SIG-M5 treated with dmso at 0.1 percent for 504 hours (cell line): ENCODE results near the gene HSFX2.
A peak's percentile ranks its signal among the peaks of the same experiment; 100 is the strongest.
"Not testable (repeated sequence)": the region's sequence is repeated elsewhere in the genome, so short reads cannot be mapped to it uniquely, and the experiment has no call there.

Experiments
- DNase-seq: peaks from one replicate; lab custom pipeline; 2025; ENCODE audit not compliant: unreplicated experiment; lab: John Stamatoyannopoulos, UW

HSFX2 gene, protein sequence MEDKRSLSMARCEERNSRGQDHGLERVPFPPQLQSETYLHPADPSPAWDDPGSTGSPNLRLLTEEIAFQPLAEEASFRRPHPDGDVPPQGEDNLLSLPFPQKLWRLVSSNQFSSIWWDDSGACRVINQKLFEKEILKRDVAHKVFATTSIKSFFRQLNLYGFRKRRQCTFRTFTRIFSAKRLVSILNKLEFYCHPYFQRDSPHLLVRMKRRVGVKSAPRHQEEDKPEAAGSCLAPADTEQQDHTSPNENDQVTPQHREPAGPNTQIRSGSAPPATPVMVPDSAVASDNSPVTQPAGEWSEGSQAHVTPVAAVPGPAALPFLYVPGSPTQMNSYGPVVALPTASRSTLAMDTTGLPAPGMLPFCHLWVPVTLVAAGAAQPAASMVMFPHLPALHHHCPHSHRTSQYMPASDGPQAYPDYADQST

DNA sequence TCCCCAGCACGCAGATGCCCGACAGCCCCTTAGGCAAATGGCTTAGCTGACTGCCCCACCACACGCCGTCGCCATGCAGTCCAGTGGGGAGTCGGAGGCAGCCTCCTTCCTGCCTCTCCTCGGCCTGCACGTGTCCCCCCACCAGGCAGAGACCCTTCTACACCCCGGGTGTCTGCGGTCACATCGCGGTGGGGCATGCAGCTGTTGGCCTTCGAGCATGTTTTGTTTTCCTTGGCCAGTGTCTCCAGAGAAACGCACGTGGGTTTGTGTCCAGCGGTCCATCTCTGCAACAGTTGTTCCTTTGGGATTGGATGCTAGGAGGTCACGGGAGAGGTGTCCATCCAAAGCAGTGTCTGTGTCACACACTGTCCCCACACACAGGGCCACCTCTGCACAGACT, at the start of gene HSFX2:
TSS of gene HSFX2 (minus strand) at position 101 of the 400 bp plus-strand sequence. CDS start 614 bp downstream, outside the sequence.
- not testable (repeated sequence) for DNase-seq

DNA sequence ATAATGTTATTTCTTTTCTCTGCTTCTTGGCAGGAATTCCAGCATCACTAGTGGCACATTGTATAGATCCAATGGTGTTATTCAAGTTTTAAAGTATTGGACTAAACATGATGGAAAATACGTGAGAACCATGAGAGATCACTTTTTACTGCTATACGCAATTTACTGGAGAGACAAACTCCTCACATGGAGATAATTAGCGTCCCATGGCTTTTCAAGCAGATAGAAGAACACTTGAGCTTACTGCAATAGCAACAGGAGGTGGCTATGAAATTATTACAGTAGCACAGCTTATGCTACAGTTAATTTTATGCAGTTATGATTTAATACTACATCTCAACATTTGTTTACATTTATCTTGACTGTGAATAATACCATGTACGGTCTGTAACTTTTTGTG, 48.4 kb upstream of the HSFX2 start:
- no peak for DNase-seq

DNA sequence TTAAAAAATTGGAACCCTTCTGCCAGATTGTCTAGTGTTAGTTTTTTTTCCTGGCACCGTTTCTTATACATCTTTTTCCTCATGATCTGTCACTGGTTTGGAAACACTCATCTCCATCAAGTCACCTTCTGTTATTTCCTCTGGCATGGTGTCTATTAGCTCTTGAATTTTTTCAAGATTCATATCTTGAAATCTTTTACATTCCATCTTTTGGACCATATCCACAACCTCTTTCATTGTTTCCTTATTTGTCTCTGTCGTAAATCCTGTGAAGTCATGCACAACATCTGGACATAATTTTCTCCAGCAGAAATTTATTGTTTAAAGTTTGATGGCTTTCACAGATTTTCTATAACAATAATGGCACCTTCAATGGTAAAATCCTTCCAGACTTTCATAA, 46.7 kb upstream of the HSFX2 start:
- no peak for DNase-seq

DNA sequence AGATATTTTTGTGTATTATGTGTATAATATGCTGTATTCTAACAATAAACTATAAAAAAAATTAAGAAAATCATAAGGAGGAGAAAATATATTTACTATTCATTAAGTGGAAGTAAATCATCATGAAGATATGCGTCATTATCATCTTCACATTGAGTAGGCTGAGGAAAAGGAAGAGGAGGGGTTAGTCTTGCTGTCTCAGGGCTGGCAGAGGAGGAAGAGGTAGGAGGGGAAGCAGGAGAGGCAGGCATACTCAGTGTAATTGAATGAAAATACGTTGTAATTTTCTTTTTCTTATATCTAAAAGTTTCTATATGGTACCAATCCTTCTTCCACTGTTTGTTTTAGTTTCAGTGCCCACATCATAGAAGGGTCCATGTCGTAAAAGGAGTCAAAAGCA, 46.3 kb upstream of the HSFX2 start:
- no peak for DNase-seq

DNA sequence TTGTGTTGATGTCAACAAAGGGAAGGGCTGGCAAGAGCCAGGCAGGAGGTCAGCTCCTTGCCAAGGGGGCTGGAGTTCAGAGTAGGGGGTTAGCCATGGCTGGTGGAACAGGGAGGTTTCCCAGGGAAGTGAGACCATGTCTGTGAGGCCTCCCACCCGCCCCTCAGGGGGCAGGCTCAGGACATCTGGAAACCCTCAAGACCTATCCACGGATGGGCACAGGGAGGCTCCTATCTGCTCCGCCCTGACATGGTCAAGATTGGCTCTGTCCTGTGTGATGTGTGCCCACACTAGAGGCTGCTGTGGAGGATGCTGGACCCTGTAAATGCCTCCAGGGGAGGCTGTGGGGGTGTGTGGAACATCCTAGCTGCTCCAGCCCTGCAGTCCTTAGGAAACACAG, 44.5 kb upstream of the HSFX2 start:
- no peak for DNase-seq

DNA sequence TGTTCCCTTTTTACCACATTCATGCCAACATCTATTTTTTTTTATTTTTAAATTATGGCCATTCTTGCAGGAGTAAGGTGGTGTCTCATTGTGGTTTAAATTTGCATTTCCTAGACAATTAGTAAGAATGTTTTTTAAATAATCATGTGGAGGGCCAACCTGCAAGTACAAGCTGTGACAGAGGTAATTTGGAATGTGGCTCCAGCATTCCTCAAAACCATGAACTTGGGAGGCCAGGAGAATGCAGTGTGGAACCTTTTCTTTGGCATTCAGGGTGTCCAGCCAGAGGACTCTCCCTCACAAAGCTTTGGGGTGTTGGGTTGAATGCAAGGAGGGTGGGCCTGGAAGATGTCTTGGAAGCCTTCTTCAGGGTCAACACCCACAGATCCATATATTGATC, 43.7 kb upstream of the HSFX2 start:
- DNase-seq: no peak

DNA sequence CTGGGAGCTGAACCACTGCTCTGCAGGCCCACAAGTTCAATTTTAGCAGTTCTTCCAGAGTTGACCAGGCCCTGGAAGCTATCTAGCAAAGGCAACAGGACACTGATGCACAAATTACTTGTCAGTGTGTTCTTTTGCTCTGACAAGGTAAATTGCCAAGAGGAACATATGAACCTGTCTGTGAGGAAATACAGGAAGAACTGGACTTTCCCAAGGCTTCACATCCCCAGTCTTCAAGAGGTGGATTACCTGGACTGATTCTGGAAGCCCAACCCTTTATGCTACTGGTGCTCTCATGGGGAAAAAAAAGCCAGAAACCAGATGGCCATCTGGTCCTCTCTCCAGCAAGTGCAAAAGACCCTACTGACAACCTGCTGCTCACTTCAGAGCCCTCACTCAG, 38.4 kb upstream of the HSFX2 start:
- no peak for DNase-seq

DNA sequence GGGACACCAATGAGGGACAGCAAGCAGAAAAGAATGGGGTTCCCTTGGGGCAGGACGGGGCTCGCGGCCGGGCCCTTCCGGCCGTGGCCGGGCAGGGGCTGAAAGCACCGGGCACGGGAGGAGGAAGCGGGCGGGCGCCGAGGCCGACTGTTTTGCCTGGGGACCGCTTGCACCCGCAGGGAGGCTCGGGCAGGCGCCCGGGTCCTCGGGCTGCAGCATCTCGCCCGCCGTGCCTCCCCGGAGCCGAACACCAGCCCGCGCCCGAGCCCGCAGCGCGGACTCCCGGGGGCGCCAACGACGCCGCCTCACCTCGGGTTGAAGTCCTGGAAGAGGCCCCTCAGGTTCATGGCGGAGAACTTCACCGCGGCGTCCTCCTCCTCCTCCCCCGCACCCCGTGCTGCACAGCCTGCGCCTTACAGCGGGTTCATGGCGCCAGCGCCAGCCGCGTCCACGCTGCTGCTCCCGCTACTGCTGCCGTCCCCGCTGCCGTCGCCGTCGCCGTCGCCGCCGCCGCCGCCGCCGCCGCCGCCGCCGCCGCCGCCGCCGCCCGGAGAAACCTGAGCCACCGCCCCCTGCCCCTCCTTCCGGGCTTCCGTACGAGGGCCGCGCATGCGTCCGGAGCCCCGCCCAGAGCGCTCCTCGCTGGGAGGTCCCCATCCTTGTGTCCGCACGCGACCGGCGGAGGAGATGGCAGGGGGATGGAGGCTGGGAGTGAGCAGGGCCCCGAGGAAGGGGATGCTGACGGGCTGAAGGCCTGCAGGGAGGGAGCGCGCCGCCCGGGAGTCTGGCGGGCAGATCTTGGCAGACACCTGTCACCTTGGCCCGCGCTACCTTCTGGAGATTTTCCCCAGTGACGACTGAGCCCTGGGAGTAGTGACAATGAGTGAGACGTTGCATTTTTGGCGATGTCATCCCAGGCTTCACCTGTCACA, 36.4 kb upstream of the HSFX2 start, which contains the start of gene TMEM185A:
TSS of gene TMEM185A (minus strand) at position 559 of the 932 bp plus-strand sequence. CDS start at position 347, 212 bp downstream.
- DNase-seq: peak; percentile 39

DNA sequence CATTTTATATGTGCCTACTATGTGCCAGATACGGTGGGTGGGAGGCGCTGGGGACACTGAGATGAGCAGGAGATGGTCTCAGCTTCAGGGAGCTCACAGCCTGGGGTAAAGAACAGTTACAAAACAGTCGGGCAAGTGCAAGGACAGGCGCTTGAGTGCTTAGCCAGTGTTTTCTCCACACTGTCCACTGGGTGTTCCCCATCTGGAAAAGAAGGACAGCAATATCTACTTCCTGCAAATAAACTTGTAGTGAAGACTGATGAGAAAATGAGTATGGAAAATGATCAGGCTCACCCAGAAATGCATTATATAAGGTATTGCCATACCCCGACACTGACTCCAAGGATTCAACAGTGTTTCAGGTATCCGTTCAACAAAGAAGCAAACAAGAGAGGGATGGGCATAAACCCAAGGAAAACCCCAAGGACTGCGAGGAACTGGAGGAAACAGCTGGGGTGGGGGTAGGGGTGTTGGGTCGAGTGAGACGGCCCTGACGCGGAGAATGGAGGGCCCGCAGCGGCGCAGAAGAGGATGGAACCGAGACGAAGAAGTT, 35.6 kb upstream of the HSFX2 start:
- no peak for DNase-seq

DNA sequence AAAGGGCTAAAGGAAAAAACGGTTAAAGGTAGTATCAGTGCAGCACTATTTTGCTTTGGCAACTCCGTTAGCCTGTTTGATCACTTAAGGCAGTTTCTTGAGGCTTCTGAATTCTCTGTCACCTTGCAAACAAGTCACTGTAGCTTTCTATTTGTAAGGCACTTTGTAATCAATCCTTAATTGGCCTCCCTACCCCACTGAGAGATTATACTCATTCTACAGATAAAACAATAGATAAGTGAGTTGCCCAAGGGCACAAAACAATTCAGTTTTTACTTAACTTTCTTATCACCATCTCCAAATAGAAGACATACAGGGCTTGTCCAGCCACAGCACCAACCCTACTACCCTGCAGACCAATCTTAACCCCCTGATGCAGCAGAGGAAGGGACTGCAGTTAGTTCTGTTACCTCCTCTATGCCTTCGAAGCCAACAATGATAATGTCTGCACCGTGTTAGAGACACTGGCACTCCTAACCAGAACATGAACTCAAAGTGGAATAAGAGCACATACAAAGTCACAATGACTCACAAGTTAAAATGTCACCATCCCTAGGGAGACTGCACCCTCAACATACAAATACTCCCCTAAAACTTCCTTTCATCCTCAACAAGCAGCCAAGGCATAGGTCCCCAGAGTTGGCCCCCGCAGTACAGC, 34.7 kb upstream of the HSFX2 start:
- DNase-seq: no peak

DNA sequence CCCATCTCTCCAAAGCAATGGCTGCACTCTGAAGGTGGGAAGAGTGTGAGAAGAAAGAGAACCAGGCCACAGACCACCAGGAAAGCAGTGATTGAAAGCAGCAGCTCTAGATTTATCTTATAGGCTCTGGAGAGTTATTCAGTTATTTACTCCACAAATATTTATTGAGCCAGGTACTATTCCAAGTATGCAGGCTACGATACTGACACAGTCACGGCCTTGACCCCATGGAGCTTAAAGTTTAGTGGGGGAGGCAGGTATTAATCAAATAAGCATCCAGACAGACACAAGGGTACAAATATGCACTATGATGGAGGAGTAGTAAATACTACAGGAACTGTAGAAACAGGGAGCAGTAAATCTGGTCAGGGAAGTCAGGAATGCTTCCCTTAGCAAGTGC, 33.7 kb upstream of the HSFX2 start:
- DNase-seq: no peak

DNA sequence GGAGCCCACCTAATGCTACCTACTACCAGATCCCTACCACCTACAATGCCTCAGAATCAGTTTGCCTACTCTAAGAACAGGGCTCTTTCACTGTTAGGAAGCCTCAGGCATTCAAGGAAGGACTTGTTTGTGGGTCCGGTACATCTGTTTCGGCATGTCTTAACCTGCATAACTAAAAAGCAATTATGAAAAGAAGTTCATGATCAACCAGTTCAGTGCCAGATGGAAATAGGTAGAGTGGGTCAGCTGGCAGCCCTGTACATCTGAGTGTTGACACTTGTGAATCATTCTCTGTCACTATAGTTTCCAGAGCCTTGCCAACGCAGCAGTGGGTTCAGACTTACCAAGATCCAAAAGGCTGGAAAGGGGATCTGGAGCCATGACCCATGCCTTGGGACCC, 33.2 kb upstream of the HSFX2 start:
- DNase-seq: no peak

DNA sequence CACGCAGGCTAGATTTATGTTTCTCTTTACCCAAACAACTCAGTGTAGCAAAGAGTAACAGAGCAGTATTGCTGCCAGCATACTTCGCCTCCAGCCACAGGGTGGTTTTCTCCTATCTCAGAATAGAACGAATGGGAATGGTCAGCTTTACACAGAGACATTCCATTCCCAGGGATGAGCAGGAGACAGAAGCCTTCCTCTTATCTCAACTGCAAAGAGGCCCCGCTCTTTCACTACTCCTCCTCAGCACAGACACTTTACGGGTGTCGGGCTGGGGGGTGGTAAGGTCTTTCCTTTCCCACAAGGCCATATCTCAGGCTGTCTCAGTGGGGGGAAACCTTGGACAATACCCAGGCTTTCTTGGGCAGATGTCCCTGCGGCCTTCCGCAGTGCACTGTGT, 31.7 kb upstream of the HSFX2 start:
- not testable (repeated sequence) for DNase-seq

DNA sequence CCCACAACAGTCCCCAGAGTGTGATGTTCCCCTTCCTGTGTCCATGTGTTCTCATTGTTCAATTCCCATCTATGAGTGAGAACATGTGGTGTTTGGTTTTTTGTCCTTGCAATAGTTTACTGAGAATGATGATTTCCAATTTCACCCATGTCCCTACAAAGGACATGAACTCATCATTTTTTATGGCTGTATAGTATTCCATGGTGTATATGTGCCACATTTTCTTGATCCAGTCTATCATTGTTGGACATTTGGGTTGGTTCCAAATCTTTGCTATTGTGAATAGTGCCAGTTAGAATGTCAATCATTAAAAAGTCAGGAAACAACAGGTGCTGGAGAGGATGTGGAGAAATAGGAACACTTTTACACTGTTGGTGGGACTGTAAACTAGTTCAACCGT, 24.5 kb upstream of the HSFX2 start:
- not testable (repeated sequence) for DNase-seq

DNA sequence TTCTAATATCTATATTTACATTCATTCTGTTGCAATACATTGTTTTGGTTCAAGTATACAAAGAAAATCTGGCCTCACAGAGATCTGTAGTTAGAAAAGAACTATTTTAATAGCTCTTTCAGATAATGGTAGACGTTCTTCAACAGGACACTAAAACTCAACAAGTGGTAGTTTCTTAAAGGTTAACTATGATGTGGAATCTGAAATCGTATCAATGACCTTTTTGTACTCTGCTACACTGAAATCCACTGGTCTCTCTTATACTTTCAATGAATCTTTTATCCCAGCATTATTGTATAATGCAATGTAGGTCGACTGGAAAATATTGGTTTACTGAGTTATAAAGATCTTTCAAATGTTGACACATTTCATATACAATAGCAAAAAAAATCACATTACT, 23.8 kb upstream of the HSFX2 start:
- DNase-seq: no peak

DNA sequence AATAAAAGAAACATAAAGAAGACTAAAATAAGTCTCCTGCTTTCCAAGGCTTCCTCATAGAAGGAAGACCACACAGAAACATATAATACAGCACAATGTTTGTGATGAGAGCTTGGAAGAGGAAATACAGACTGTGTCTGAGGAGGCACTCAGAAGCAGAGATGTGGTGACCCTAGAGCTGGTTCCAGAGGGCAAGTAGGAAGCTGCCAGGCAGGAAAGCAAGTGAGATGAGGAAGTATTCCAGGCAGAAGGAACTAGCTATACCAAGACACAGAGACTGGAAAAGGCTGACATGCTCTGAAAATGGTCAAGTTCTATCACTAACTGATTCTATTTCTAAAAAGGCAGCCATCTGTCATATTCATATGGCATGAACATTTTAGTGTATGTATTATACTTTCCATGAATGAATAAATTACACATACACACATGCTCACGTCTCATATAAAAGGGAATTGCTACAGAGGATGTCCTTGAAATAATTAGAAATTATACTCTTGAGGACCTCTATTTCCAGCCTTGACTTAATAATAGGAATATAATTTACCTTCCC, 16.6 kb upstream of the HSFX2 start:
- no peak for DNase-seq

DNA sequence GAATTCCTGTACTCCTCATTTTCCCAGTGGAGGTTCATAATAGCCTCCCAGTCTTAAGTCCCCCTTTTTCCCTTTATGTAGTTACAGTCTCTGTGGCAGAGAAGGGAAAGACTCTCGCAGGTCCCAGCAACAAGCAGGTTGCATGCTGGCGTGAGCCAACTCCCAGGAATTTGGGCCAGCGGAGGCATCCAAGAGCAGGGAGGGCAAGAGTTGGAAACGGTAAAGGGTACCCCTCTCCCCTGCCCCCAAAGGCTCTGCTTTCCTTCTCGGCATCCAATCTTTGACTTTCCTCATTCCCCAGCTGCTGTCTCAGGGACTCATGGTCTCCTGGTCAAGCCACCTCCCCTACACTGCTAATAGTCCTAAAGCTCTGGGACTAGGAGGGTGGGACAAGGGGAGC, 15.4 kb upstream of the HSFX2 start:
- no peak for DNase-seq

DNA sequence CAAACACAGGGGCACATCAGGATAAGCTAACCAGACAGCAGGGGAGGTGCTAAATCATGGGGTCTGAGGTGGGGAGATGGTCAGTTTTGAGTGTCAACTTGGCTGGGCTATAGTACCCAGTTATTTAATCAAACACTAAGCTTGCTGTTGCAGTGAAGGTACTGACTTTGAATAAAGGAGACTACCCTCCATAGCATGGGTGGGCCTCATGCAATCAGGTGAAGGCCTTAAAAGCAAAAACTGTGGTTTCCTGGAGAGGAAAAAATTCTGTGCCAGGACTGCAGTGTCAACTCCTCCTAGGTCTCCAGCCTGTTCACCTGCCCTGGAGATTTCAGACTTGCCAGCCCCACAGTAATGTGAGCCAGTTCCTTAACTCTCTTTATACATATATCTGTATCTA, 12.6 kb upstream of the HSFX2 start:
- DNase-seq: no peak

DNA sequence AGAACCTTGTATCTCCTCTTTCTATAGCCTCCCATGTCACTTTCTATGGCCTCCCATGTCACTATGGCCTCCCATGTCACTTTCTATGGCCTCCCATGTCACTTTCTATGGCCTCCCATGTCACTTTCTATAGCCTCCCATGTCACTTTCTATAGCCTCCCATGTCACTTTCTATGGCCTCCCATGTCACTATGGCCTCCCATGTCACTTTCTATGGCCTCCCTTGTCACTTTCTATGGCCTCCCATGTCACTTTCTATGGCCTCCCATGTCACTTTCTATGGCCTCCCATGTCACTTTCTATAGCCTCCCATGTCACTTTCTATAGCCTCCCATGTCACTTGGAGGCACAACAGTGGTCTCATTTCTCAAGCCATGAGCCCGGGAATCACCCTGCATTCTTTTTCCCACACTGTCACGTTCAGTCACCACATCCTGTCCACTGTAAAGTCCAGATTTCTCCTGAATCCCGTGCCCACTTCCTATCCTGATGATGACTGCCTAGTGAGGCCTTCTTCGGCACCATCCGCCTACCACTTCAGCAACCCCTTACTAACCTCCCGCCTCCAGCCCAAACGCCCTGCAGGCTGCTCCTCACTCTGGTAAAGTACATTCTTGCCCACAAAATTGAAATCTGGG, 10.3 kb upstream of the HSFX2 start:
- not testable (repeated sequence) for DNase-seq

DNA sequence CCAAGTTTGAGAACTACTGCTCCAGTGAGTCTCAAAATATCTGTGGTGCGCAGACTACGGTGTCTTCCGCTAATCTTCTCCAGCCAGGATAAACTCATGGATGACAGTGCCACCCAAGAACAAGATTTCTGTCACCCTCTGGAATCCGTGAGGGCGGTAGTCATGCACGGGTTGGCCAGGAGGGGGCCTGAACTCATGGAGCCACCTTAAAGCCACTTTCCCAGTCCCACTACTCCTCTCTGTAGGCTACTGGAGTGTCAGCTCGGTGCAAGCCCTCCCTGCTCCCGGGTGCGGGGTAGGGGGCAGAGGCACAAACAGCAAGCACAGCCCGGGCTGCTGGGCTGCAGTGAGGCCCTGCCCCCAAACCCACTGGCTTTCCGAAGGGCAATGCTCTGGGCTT, 3.5 kb upstream of the HSFX2 start:
- not testable (repeated sequence) for DNase-seq
